PFSK-1 (cell line): ENCODE data around the gene DIAPH2.

Source experiments
- FOXP2 ChIP-seq: optimal IDR thresholded peaks from 2 replicates; pipeline ENCODE3; 2011; ENCODE audit warnings: borderline replicate concordance, control low read depth, inconsistent platforms; ENCODE audit not compliant: insufficient read depth; ENCODE audit errors: extremely low read length, extremely low read depth
- POLR2AphosphoS5 ChIP-seq: IDR thresholded peaks from 2 replicates; pipeline ENCODE4 v1.6.1; 2012; ENCODE audit warnings: low read depth, mild to moderate bottlenecking, control low read depth, low read length, moderate library complexity
- REST ChIP-seq, 2 experiments: IDR thresholded peaks; 2 replicates each; pipeline versions ENCODE4 v1.6.1 to v1.8.0; 2011 to 2012; ENCODE audit warnings: low read depth in 2 of 2, low read length in 2 of 2, control low read depth in 1 of 2, inconsistent platforms in 1 of 2, mild to moderate bottlenecking in 1 of 2, moderate library complexity in 1 of 2; ENCODE audit not compliant: insufficient read depth in 1 of 2
- SIN3A ChIP-seq: IDR thresholded peaks from 2 replicates; pipeline ENCODE4 v1.6.1; 2012; ENCODE audit warnings: mild to moderate bottlenecking, low read length, moderate library complexity, borderline replicate concordance; ENCODE audit not compliant: insufficient read depth
- TAF1 ChIP-seq: IDR thresholded peaks from 2 replicates; pipeline ENCODE4 v1.6.1; 2012; ENCODE audit warnings: low read length, control low read depth, borderline replicate concordance; ENCODE audit not compliant: insufficient read depth

DIAPH2 gene

GRCh38 chrX:97199501-97199900 is 514.9 kb downstream of the DIAPH2 start:
- TF ChIP-seq REST (IDR thresholded peaks at IDR 0.05; ENCODE audit: insufficient read depth in 1 of 2, low read depth in 2 of 2, low read length in 2 of 2): no peak

- TF ChIP-seq TAF1: no peak
- TF ChIP-seq POLR2AphosphoS5: no peak
- no peak for TF ChIP-seq FOXP2
Observed at GRCh38 chrX:97200454-97200853, 515.8 kb downstream of the DIAPH2 start.

GRCh38 chrX:97210501-97210900 is 525.9 kb downstream of the DIAPH2 start:
- TF ChIP-seq SIN3A: no peak
- no peak for TF ChIP-seq FOXP2

GRCh38 chrX:97211070-97211469 is 526.4 kb downstream of the DIAPH2 start:
- TF ChIP-seq REST (IDR thresholded peaks at IDR 0.05; ENCODE audit: insufficient read depth in 1 of 2, low read depth in 2 of 2, low read length in 2 of 2) (no peak), POLR2AphosphoS5 (no peak), TAF1 (no peak), SIN3A (no peak), FOXP2 (no peak)

GRCh38 chrX:97215186-97215585 is 530.5 kb downstream of the DIAPH2 start:
- no peak for TF ChIP-seq TAF1
- TF ChIP-seq REST (IDR thresholded peaks at IDR 0.05; ENCODE audit: insufficient read depth in 1 of 2, low read depth in 2 of 2, low read length in 2 of 2): no peak
- TF ChIP-seq FOXP2: no peak

- TF ChIP-seq TAF1: no peak
- TF ChIP-seq SIN3A: no peak
Observed at GRCh38 chrX:97224148-97224547, 539.5 kb downstream of the DIAPH2 start.

GRCh38 chrX:97229318-97229717 is 544.7 kb downstream of the DIAPH2 start:
- TF ChIP-seq REST (IDR thresholded peaks at IDR 0.05; ENCODE audit: insufficient read depth in 1 of 2, low read depth in 2 of 2, low read length in 2 of 2) (no peak), TAF1 (no peak), FOXP2 (no peak), SIN3A (no peak), POLR2AphosphoS5 (no peak)
